Transverse colon (tissue), 4 donors: ENCODE measurements around the gene PID1. TPM values are rescaled to one million over a fixed set of nuclear protein-coding genes. Genes with fewer than 3 reads are reported as not detected.

Experiments
- DNase-seq: peaks from one replicate; pipeline ENCODE4 v3.0.0-alpha.2; 2019
- H3K27ac ChIP-seq, 4 donors: fragments of 200-600 bp; sonication (generic); 2 replicates each; pipeline ENCODE4 v1.5.1; 2016 to 2018; ENCODE audit warnings: inconsistent platforms in 4 of 4
- H3K27me3 ChIP-seq: fragments of 200-600 bp; sonication (generic); 2 replicates; pipeline ENCODE4 v1.5.1; 2017; ENCODE audit warnings: inconsistent platforms
- H3K36me3 ChIP-seq, 4 donors: fragments of 200-600 bp; sonication (generic); 2 replicates each; pipeline ENCODE4 v1.5.1; 2017 to 2019; ENCODE audit warnings: inconsistent platforms in 4 of 4
- H3K4me1 ChIP-seq, 4 donors: fragments of 200-600 bp; sonication (generic); 2 replicates each; pipeline ENCODE4 v1.5.1; 2017 to 2020; ENCODE audit warnings: inconsistent platforms in 4 of 4
- H3K4me3 ChIP-seq, 4 donors: fragments of 200-600 bp; sonication (generic); 1 replicate in 1 of 4; 2 replicates in 3 of 4; pipeline versions ENCODE4 v1.5.1 to v1.6.1; 2017 to 2019; ENCODE audit warnings: inconsistent platforms in 4 of 4
- H3K9me3 ChIP-seq, 2 donors: fragments of 200-600 bp; sonication (generic); 2 replicates each; pipeline ENCODE4 v1.5.1; 2017 to 2019; ENCODE audit warnings: inconsistent platforms in 2 of 2
- EP300 ChIP-seq: sonication (generic); formaldehyde crosslinking; IDR thresholded peaks from one replicate; pipeline ENCODE4 v1.6.1; 2017; ENCODE audit warnings: antibody characterized with exemption, low read depth
- POLR2A ChIP-seq: fragments of 450-650 bp; IDR thresholded peaks from one replicate; pipeline ENCODE4 v1.6.1; 2016; ENCODE audit warnings: antibody characterized with exemption, mild to moderate bottlenecking, moderate library complexity
- POLR2AphosphoS5 ChIP-seq, 3 donors: sonication (generic); formaldehyde crosslinking; IDR thresholded peaks; one replicate each; pipeline ENCODE4 v1.6.1; 2016; ENCODE audit warnings: antibody characterized with exemption in 3 of 3
- WGBS, 2 donors: methylation state at CpG; one replicate each; pipeline ENCODE4 v1.1.5; 2018; ENCODE audit warnings: low coverage in 1 of 2; 5-methylcytosine and 5-hydroxymethylcytosine counted together
- in situ Hi-C, 4 donors: fragments of 200-750 bp; cut with MboI; loops; one replicate each; pipeline versions ENCODE4 v1.15.0 to v1.15.1; 2017; ENCODE audit warnings: low sequenced_read_pairs in 3 of 4, low pct_ligation_motif_present in 1 of 4, low pct_unique_long_range_greater_than_20kb in 1 of 4
- intact Hi-C: fragments of 100-400 bp; cut with DNase I; formaldehyde crosslinking; loops from one replicate; pipeline ENCODE4 v1.15.1; 2023; ENCODE audit warnings: low total_unique reads
- total RNA-seq, 4 donors: library from RNA; depleted of rRNA; stranded (reverse); fragments of >200 nt; gene quantifications; one replicate each; pipeline ENCODE4 v1.1.0, GENCODE V29; 2016
- TF ChIP-seq, protein P1 (sequence below), 5 experiments: fragments of 200-600 bp in 3 of 5; fragments of 450-650 bp in 2 of 5; sonication (generic) in 3 of 5; IDR thresholded peaks; 1 replicate in 2 of 5; 2 replicates in 3 of 5; pipeline ENCODE4 v1.5.1; 2016 to 2017; ENCODE audit warnings: antibody characterized with exemption in 5 of 5, inconsistent platforms in 3 of 5, mild to moderate bottlenecking in 2 of 5, moderate library complexity in 1 of 5

PID1 gene
- total RNA-seq, 4 donors from 2014 or later = 21.6 to 54.6 (median 27.9) TPM

DNA sequence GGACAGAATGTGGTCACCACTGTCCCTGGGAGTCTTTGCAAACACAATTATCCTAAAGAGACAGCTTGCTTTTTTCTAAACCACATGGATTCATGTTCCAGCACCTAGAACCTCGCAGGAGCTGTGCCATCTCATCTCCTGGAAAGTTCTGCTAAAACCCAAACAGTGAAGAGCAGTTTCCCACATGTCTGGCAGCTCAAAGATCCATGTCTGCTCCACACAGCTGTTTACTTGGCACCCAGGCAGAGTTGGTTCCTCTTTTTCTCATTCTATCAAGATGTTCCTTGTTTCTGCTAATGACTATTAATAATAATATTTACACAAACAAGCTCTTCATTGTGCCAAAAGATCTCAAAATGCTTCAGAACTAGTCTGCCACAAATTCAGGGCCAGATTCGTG, 30.1 kb upstream of the PID1 start:
- H3K27ac ChIP-seq = no peak overlapping the region

DNA sequence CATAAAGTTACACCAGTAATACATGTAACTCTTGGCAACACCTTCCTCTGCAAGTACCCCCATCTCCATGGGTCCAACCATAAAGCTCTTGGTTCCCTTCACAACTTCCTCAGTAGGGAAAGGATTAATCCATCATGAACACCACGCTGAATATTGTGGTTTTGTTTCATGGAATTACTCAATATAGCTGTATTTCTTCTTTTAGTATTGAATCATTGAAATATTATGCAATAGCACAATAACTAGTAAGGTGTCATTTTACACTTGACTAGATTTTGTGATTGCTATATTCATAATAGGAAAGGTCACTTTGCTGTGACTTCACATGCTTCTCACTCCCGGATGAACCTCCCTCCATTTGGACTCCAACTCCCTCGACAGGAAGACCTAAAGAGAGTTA, 29.7 kb upstream of the PID1 start:
- in situ Hi-C loops = no loop called here
- intact Hi-C loops = no loop called here

More for the DNA sequence above, 30.1 kb upstream of the PID1 start:
- Histone ChIP-seq H3K36me3 (no peaks in the 10 kb centered on the region), H3K9me3 (no peaks in the 10 kb centered on the region), H3K4me1 (no peaks in the 10 kb centered on the region), H3K27me3 (no peaks in the 10 kb centered on the region), H3K4me3 (no peak overlapping the region)
- in situ Hi-C loops (no loop called here), intact Hi-C loops (no loop called here)
- DNase-seq = no peak
- 38 to 46% methylated on average over 1 to 2 of the region's 2 CpGs for WGBS, 2 donors
- TF ChIP-seq, protein P1, sequence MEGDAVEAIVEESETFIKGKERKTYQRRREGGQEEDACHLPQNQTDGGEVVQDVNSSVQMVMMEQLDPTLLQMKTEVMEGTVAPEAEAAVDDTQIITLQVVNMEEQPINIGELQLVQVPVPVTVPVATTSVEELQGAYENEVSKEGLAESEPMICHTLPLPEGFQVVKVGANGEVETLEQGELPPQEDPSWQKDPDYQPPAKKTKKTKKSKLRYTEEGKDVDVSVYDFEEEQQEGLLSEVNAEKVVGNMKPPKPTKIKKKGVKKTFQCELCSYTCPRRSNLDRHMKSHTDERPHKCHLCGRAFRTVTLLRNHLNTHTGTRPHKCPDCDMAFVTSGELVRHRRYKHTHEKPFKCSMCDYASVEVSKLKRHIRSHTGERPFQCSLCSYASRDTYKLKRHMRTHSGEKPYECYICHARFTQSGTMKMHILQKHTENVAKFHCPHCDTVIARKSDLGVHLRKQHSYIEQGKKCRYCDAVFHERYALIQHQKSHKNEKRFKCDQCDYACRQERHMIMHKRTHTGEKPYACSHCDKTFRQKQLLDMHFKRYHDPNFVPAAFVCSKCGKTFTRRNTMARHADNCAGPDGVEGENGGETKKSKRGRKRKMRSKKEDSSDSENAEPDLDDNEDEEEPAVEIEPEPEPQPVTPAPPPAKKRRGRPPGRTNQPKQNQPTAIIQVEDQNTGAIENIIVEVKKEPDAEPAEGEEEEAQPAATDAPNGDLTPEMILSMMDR (IDR thresholded peaks at IDR 0.05) = no peak
- TF ChIP-seq EP300 = no peak
- TF ChIP-seq POLR2AphosphoS5 (IDR thresholded peaks at IDR 0.05) = no peak
- no peak for TF ChIP-seq POLR2A

GRCh38 chr2:229300371-229300770, 29.3 kb upstream of the PID1 start:
- no peak for DNase-seq
- intact Hi-C loops (no loop called here), in situ Hi-C loops (no loop called here)
- H3K27ac ChIP-seq = no peak overlapping the region
- no peak overlapping the region for H3K4me3 ChIP-seq
- no peaks in the 10 kb centered on the region for H3K36me3 ChIP-seq
- H3K9me3 ChIP-seq = no peaks in the 10 kb centered on the region
- 48 to 67% methylated on average over 1 of the region's 1 CpG for WGBS, 2 donors
- TF ChIP-seq POLR2A (no peak), EP300 (no peak), POLR2AphosphoS5 (IDR thresholded peaks at IDR 0.05) (no peak)
- TF ChIP-seq, protein P1 (IDR thresholded peaks at IDR 0.05) = no peak
- no peaks in the 10 kb centered on the region for H3K4me1 ChIP-seq
- H3K27me3 ChIP-seq = no peaks in the 10 kb centered on the region

More for the DNA sequence above, 29.7 kb upstream of the PID1 start:
- Histone ChIP-seq H3K9me3 (no peaks in the 10 kb centered on the region), H3K36me3 (no peaks in the 10 kb centered on the region), H3K27ac (no peak overlapping the region), H3K4me3 (no peak overlapping the region), H3K4me1 (no peaks in the 10 kb centered on the region), H3K27me3 (no peaks in the 10 kb centered on the region)
- TF ChIP-seq EP300 = no peak
- TF ChIP-seq POLR2A = no peak
- TF ChIP-seq, protein P1 (IDR thresholded peaks at IDR 0.05) = no peak
- no peak for TF ChIP-seq POLR2AphosphoS5 (IDR thresholded peaks at IDR 0.05)
- 56 to 65% methylated on average over 3 of the region's 3 CpGs for WGBS, 2 donors
- no peak for DNase-seq

DNA sequence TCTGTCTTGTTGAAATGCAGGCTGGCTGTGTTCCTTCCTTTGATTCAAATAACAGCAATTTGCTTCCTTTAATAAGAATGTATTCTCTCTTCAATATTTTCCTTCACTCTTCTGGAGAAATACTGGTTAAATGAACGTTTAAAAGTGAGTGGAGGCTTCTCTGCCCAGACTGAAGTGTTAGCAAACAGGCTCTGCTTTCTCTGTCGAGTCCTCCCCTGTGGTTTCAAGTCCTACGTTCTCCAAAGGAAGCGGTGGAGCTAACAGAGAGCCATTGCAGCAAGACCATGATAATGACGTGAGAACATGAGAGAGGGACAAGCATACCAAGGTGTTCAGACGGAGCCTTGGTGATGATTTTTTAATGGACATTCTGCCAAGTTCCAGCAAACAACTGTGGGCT, 26.2 kb upstream of the PID1 start:
- DNase-seq = no peak
- intact Hi-C loops (no loop called here), in situ Hi-C loops (loop anchor here in 1 of 4 donors (25.0 kb wide), 1 partner anchor 610 kb away; no protein-coding TSS in a partner anchor)
- TF ChIP-seq, protein P1 (IDR thresholded peaks at IDR 0.05) = no peak
- 54 to 63% methylated on average over 4 to 6 of the region's 6 CpGs for WGBS, 2 donors
- Histone ChIP-seq H3K27ac (no peak overlapping the region), H3K27me3 (no peaks in the 10 kb centered on the region), H3K4me3 (no peak overlapping the region), H3K36me3 (no peaks in the 10 kb centered on the region), H3K4me1 (no peaks in the 10 kb centered on the region), H3K9me3 (no peaks in the 10 kb centered on the region)
